Measurements from ENCODE around the gene TMEM240. TPM values are rescaled to one million over a fixed set of nuclear protein-coding genes. Genes with fewer than 3 reads are reported as not detected.
"Not testable (repeated sequence)": the region's sequence is repeated elsewhere in the genome, so short reads cannot be mapped to it uniquely, and the experiment has no call there.

TMEM240 gene
- total RNA-seq, 1 experiment from 2014 or later: 8.0 TPM

GRCh38 chr1:1504777-1505365, 35.6 kb downstream of the TMEM240 start:
- Mint-ChIP-seq H3K27ac (peak overlapping the region; percentile 55), H3K4me3 (peak overlapping the region; percentile 32; the same call in 1 of the 2 replicates)
- peak; percentile 67 for ATAC-seq
- not testable (repeated sequence) for H3K4me1 Mint-ChIP-seq; H3K27me3 Mint-ChIP-seq (ENCODE audit: low read depth); H3K36me3 Mint-ChIP-seq; H3K9me3 Mint-ChIP-seq
- peak; percentile 74 for DNase-seq (ENCODE audit: low spot score)
- POLR2A ChIA-PET: interaction anchor here (0.5 to 0.7 kb wide), 3 partner anchors 42 to 317 kb away, joined by 3 to 4 read pairs (median 3); no protein-coding TSS in a partner anchor
- TF ChIP-seq USF1 (CRISPR knock-in tag; IDR thresholded peaks at IDR 0.05): peak; percentile 63
- peak; percentile 77 for TF ChIP-seq USF2 (CRISPR knock-in tag; IDR thresholded peaks at IDR 0.05)
- TF ChIP-seq CTCF (IDR thresholded peaks at IDR 0.05): peak; percentile 46
- CTCF ChIA-PET: interaction anchor here (0.6 to 2.2 kb wide), 20 partner anchors 11 to 404 kb away, joined by 3 to 14 read pairs (median 4); partner anchors contain the start of genes CCNL2 and MRPL20

- peaks cover 28% of the 10 kb centered on the region for H3K36me3 Mint-ChIP-seq
- H3K4me1 Mint-ChIP-seq; DNase-seq (ENCODE audit: low spot score); H3K9me3 Mint-ChIP-seq; H3K4me3 Mint-ChIP-seq; POLR2A ChIA-PET; H3K27ac Mint-ChIP-seq; H3K27me3 Mint-ChIP-seq (ENCODE audit: low read depth); ATAC-seq: not testable (repeated sequence)
- CTCF ChIA-PET: interaction anchor here (2.2 kb wide), 1 partner anchor 10 kb away, joined by 8 read pairs; no protein-coding TSS in a partner anchor
These were observed 44.9 kb downstream of the TMEM240 start for GRCh38 chr1:1495461-1495975.

GRCh38 chr1:1494311-1494710, 46.1 kb downstream of the TMEM240 start:
- DNase-seq (ENCODE audit: low spot score); H3K4me3 Mint-ChIP-seq; H3K9me3 Mint-ChIP-seq; POLR2A ChIA-PET; ATAC-seq; H3K27ac Mint-ChIP-seq; H3K27me3 Mint-ChIP-seq (ENCODE audit: low read depth); H3K4me1 Mint-ChIP-seq: not testable (repeated sequence)
- CTCF ChIA-PET: interaction anchor here (2.2 kb wide), 1 partner anchor 11 kb away, joined by 8 read pairs; no protein-coding TSS in a partner anchor
- H3K36me3 Mint-ChIP-seq: peaks cover 38% of the 10 kb centered on the region

GRCh38 chr1:1491601-1492000, 48.8 kb downstream of the TMEM240 start:
- Mint-ChIP-seq H3K4me3 (no peak overlapping the region), H3K27ac (no peak overlapping the region), H3K9me3 (peaks cover 7% of the 10 kb centered on the region; the same call in 1 of the 2 replicates), H3K4me1 (no peaks in the 10 kb centered on the region), H3K27me3 (ENCODE audit: low read depth) (no peaks in the 10 kb centered on the region), H3K36me3 (peaks cover 47% of the 10 kb centered on the region)
- ATAC-seq (no peak), DNase-seq (ENCODE audit: low spot score) (no peak)
- no peak for TF ChIP-seq NR3C1 (CRISPR knock-in tag; conservative IDR thresholded peaks at IDR 0.05; ENCODE audit: low read depth)
- no peak for TF ChIP-seq CREB1 (CRISPR knock-in tag; IDR thresholded peaks at IDR 0.05)
- no peak for TF ChIP-seq NFYB (CRISPR knock-in tag; conservative IDR thresholded peaks at IDR 0.05; ENCODE audit: low read depth)
- no peak for TF ChIP-seq IRF1 (CRISPR knock-in tag; IDR thresholded peaks at IDR 0.05)
- TF ChIP-seq MYBL2 (CRISPR knock-in tag; IDR thresholded peaks at IDR 0.05): no peak
- no peak for TF ChIP-seq SOX15 (CRISPR knock-in tag; IDR thresholded peaks at IDR 0.05)
- no peak for TF ChIP-seq ZMAT4 (CRISPR knock-in tag; IDR thresholded peaks at IDR 0.05)
- POLR2A ChIA-PET: no interaction called here
- CTCF ChIA-PET: interaction anchor here (0.9 to 1.7 kb wide), 2 partner anchors 9 to 13 kb away, joined by 3 to 5 read pairs; no protein-coding TSS in a partner anchor
